DND-41 (cell line): ENCODE measurements around the gene CYP46A1.

Experiments
- ATAC-seq: fragments of 200-7000 bp; cut with Tn5 transposase; 3 replicates; pipeline ENCODE4 v1.9.1; 2021; ENCODE audit warnings: low read depth; ENCODE audit not compliant: insufficient read depth
- DNase-seq: peaks from one replicate; pipeline ENCODE4 v3.0.0-alpha.2; 2020
- H2AFZ ChIP-seq: 2 replicates; pipeline ENCODE4 v1.6.0; 2012; ENCODE audit warnings: low read depth, low read length
- H3K27ac ChIP-seq: 2 replicates; pipeline ENCODE4 v1.5.1; 2012; ENCODE audit warnings: low read length, inconsistent platforms
- H3K27me3 ChIP-seq: fragments of 200-600 bp; sonication (generic); 2 replicates; pipeline ENCODE4 v1.6.0; 2012; ENCODE audit warnings: low read length, mild to moderate bottlenecking, inconsistent platforms; ENCODE audit not compliant: insufficient read depth, poor library complexity
- H3K36me3 ChIP-seq: 2 replicates; pipeline ENCODE4 v1.5.1; 2012; ENCODE audit warnings: low read length, inconsistent platforms; ENCODE audit not compliant: insufficient read depth
- H3K4me1 ChIP-seq: 2 replicates; pipeline ENCODE4 v1.5.1; 2012; ENCODE audit warnings: mild to moderate bottlenecking, low read length; ENCODE audit not compliant: insufficient read depth
- H3K4me2 ChIP-seq: 2 replicates; pipeline ENCODE4 v1.6.0; 2012; ENCODE audit warnings: mild to moderate bottlenecking, moderate library complexity, low read length, inconsistent platforms; ENCODE audit not compliant: insufficient read depth
- H3K4me3 ChIP-seq, 2 experiments: fragments of 200-600 bp in 1 of 2; shearing (Covaris generic) in 1 of 2; 2 replicates each; pipeline ENCODE4 v1.5.1; 2012 to 2016; ENCODE audit warnings: inconsistent platforms in 2 of 2, low read length in 2 of 2, mild to moderate bottlenecking in 2 of 2, low read depth in 1 of 2, moderate library complexity in 1 of 2
- H3K79me2 ChIP-seq: 2 replicates; pipeline ENCODE4 v1.6.0; 2012; ENCODE audit warnings: low read length, inconsistent platforms; ENCODE audit not compliant: insufficient read depth
- H3K9ac ChIP-seq: 2 replicates; pipeline ENCODE4 v1.6.0; 2012; ENCODE audit warnings: low read depth, mild to moderate bottlenecking, inconsistent platforms, low read length, moderate library complexity
- H3K9me3 ChIP-seq: 2 replicates; pipeline ENCODE4 v1.5.1; 2012; ENCODE audit warnings: low read length, moderate library complexity, mild to moderate bottlenecking, inconsistent platforms; ENCODE audit not compliant: insufficient read depth, severe bottlenecking
- H4K20me1 ChIP-seq: 2 replicates; pipeline ENCODE4 v1.6.0; 2012; ENCODE audit warnings: low read length; ENCODE audit not compliant: insufficient read depth
- CTCF ChIP-seq: IDR thresholded peaks from 2 replicates; pipeline ENCODE4 v1.5.1; 2012; ENCODE audit warnings: borderline replicate concordance, low read length, moderate library complexity, mild to moderate bottlenecking; ENCODE audit not compliant: poor library complexity, severe bottlenecking; ENCODE audit errors: extremely low read depth
- EZH2 ChIP-seq: IDR thresholded peaks from 3 replicates; pipeline ENCODE4 v1.6.1; 2012; ENCODE audit warnings: borderline replicate concordance, low read depth, mild to moderate bottlenecking, moderate library complexity, low read length, inconsistent platforms; ENCODE audit not compliant: severe bottlenecking

CYP46A1 gene

GRCh38 chr14:99683619-99684409 is at the start of gene CYP46A1:
CYP46A1 (plus strand) TSS chr14:99684298; CDS start chr14:99684418, 120 bp downstream.
- Histone ChIP-seq H3K27ac (peak within 1 kb of the TSS; percentile 68), H3K4me1 (peaks cover 25% of the 10 kb centered on the region), H3K36me3 (no peaks in the 10 kb centered on the region), H3K4me2 (peak within 1 kb of the TSS; percentile 98), H3K9ac (peak within 1 kb of the TSS; percentile 66), H3K9me3 (no peaks in the 10 kb centered on the region), H4K20me1 (peaks cover 9% of the 10 kb centered on the region), H2AFZ (peak within 1 kb of the TSS; percentile 81), H3K79me2 (no peaks in the 10 kb centered on the region), H3K4me3 (peak within 1 kb of the TSS; percentile 41 to 67), H3K27me3 (peaks cover 32% of the 10 kb centered on the region)
- TF ChIP-seq CTCF = no peak
- TF ChIP-seq EZH2 = no peak
- DNase-seq (peak; percentile 100), ATAC-seq (peak; percentile 87)

- H3K27ac ChIP-seq = no peak overlapping the region
- no peak overlapping the region for H3K9ac ChIP-seq
Measured at GRCh38 chr14:99634443-99634842, 49.7 kb upstream of the CYP46A1 start.

GRCh38 chr14:99635116-99635515 is 49.0 kb upstream of the CYP46A1 start:
- no peak overlapping the region for H2AFZ ChIP-seq
- H3K9me3 ChIP-seq = no peaks in the 10 kb centered on the region
- H3K36me3 ChIP-seq = no peaks in the 10 kb centered on the region
- DNase-seq = no peak
- peaks cover 7% of the 10 kb centered on the region for H4K20me1 ChIP-seq
- H3K4me1 ChIP-seq = no peaks in the 10 kb centered on the region
- H3K4me3 ChIP-seq = no peak overlapping the region
- no peaks in the 10 kb centered on the region for H3K79me2 ChIP-seq
- no peak overlapping the region for H3K4me2 ChIP-seq
- no peaks in the 10 kb centered on the region for H3K27me3 ChIP-seq
- no peak for ATAC-seq
- H3K9ac ChIP-seq = no peak overlapping the region
- no peak for TF ChIP-seq EZH2
- TF ChIP-seq CTCF = no peak
- H3K27ac ChIP-seq = no peak overlapping the region

More at GRCh38 chr14:99634443-99634842, 49.7 kb upstream of the CYP46A1 start:
- Histone ChIP-seq H4K20me1 (peaks cover 7% of the 10 kb centered on the region), H3K4me1 (no peaks in the 10 kb centered on the region), H3K36me3 (no peaks in the 10 kb centered on the region), H2AFZ (no peak overlapping the region), H3K9me3 (no peaks in the 10 kb centered on the region), H3K4me3 (no peak overlapping the region), H3K4me2 (no peak overlapping the region), H3K27me3 (no peaks in the 10 kb centered on the region), H3K79me2 (no peaks in the 10 kb centered on the region)
- TF ChIP-seq EZH2 (no peak), CTCF (no peak)
- no peak for DNase-seq
- no peak for ATAC-seq
